ENCODE data around the gene TBX6. TPM values are rescaled to one million over a fixed set of nuclear protein-coding genes. Genes with fewer than 3 reads are reported as not detected.
"Not testable (repeated sequence)": the region's sequence is repeated elsewhere in the genome, so short reads cannot be mapped to it uniquely, and the experiment has no call there.

TBX6 gene
- total and polyA plus RNA-seq, 2 donors (not counting 3 experiments of a cell fraction or from before 2014, with no cell fraction given) = 0.40 to 0.60 TPM

DNA sequence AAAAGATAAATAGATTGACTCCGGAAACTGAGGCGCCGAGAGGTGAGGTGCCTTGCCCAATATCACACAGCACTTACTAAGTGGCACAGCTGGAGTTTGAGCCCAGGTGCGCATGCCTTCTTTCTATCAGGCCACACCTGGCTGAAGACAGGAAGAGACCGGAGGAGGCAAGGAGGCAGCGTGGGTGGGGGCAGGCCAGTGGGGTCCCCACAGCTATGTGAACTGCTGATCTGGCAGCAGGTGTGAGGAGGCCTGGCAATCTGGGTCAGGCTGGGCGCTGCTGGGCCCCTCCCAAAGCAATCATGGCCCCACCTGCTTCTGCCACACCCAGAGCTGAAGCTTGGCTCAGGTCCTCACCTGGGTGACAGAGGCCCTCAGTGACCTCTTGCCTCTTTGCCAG lies 23.5 kb upstream of the TBX6 start:
- no peak overlapping the region for H3K27ac ChIP-seq (ENCODE audit: insufficient read depth, low read depth, low read length)
- DNase-seq (ENCODE audit: low read depth, low spot score) (no peak), FAIRE-seq (no peak)
- peaks cover 20 to 51% of the 10 kb centered on the region in 2 experiments for H3K36me3 ChIP-seq (ENCODE audit: control insufficient read depth in 2 of 2, extremely low read depth in 1 of 2, insufficient read depth in 2 of 2, low read length in 2 of 2)
- no peak overlapping the region for H3K4me3 ChIP-seq (replicated peaks in 1 of 3; ENCODE audit: insufficient read depth in 1 of 3, low read depth in 1 of 3, low read length in 3 of 3)
- no peaks in the 10 kb centered on the region for H3K9me1 ChIP-seq (replicated peaks; ENCODE audit: control insufficient read depth, extremely low read depth, insufficient read depth, low read length)
- TF ChIP-seq FOS (IDR thresholded peaks at IDR 0.05; ENCODE audit: borderline replicate concordance, insufficient read depth, low read length) (no peak), GATA2 (IDR thresholded peaks at IDR 0.05; ENCODE audit: insufficient read depth, insufficient read length, low read depth, low read length) (no peak), POLR2A (IDR thresholded peaks at IDR 0.05; ENCODE audit: low read depth, low read length) (no peak), EZH2 (IDR thresholded peaks at IDR 0.05; ENCODE audit: borderline replicate concordance, low read depth, low read length, severe bottlenecking) (no peak), JUN (IDR thresholded peaks at IDR 0.05; ENCODE audit: borderline replicate concordance, insufficient read depth, insufficient read length, low read depth) (no peak), MYC (IDR thresholded peaks at IDR 0.05; ENCODE audit: low read depth, low read length) (no peak), POLR2AphosphoS5 (IDR thresholded peaks at IDR 0.05; ENCODE audit: insufficient read depth, low read depth, low read length) (no peak)
- TF ChIP-seq, protein P1, sequence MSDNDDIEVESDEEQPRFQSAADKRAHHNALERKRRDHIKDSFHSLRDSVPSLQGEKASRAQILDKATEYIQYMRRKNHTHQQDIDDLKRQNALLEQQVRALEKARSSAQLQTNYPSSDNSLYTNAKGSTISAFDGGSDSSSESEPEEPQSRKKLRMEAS (IDR thresholded peaks at IDR 0.05; ENCODE audit: insufficient read depth, insufficient read length) = no peak
- TF ChIP-seq, protein P2, sequence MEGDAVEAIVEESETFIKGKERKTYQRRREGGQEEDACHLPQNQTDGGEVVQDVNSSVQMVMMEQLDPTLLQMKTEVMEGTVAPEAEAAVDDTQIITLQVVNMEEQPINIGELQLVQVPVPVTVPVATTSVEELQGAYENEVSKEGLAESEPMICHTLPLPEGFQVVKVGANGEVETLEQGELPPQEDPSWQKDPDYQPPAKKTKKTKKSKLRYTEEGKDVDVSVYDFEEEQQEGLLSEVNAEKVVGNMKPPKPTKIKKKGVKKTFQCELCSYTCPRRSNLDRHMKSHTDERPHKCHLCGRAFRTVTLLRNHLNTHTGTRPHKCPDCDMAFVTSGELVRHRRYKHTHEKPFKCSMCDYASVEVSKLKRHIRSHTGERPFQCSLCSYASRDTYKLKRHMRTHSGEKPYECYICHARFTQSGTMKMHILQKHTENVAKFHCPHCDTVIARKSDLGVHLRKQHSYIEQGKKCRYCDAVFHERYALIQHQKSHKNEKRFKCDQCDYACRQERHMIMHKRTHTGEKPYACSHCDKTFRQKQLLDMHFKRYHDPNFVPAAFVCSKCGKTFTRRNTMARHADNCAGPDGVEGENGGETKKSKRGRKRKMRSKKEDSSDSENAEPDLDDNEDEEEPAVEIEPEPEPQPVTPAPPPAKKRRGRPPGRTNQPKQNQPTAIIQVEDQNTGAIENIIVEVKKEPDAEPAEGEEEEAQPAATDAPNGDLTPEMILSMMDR (IDR thresholded peaks at IDR 0.05; ENCODE audit: extremely low read depth in 1 of 2, insufficient read depth in 1 of 2, low read depth in 1 of 2, low read length in 2 of 2) = no peak
- ChIA-PET POLR2A (no interaction called here), CTCF (interaction anchor here (0.7 to 2.5 kb wide), 3 partner anchors 23 to 294 kb away, joined by 3 to 9 read pairs (median 5); no protein-coding TSS in a partner anchor)
- no peaks in the 10 kb centered on the region for H3K9me3 ChIP-seq (replicated peaks; ENCODE audit: control insufficient read depth, insufficient read depth, low read length)
- H3K27me3 ChIP-seq (ENCODE audit: control insufficient read depth in 2 of 2, insufficient read depth in 2 of 2, low read length in 2 of 2) = no peaks in the 10 kb centered on the region
- H4K20me1 ChIP-seq (replicated peaks; ENCODE audit: control insufficient read depth, extremely low read depth, insufficient read depth, low read length) = no peaks in the 10 kb centered on the region
- intact Hi-C loops (cut with micrococcal nuclease) = no loop called here
- dilution Hi-C loops (cut with MboI; ENCODE audit: extremely low pct_ligation_motif_present, low sequenced_read_pairs) = no loop called here
- no peak overlapping the region for H2AFZ ChIP-seq (ENCODE audit: low read depth, low read length)
- no TSS peak for BruUV-seq (replicated peaks)
- no peak overlapping the region for H3K4me2 ChIP-seq (ENCODE audit: insufficient read depth, low read length)
- H3K9ac ChIP-seq (replicated peaks; ENCODE audit: extremely low read depth, insufficient read depth, low read length) = no peak overlapping the region
- H3K4me1 ChIP-seq (ENCODE audit: control insufficient read depth, extremely low read depth, insufficient read depth, low read length) = no peaks in the 10 kb centered on the region
- no peaks in the 10 kb centered on the region for H3K79me2 ChIP-seq (ENCODE audit: control insufficient read depth, insufficient read depth, low read length)

DNA sequence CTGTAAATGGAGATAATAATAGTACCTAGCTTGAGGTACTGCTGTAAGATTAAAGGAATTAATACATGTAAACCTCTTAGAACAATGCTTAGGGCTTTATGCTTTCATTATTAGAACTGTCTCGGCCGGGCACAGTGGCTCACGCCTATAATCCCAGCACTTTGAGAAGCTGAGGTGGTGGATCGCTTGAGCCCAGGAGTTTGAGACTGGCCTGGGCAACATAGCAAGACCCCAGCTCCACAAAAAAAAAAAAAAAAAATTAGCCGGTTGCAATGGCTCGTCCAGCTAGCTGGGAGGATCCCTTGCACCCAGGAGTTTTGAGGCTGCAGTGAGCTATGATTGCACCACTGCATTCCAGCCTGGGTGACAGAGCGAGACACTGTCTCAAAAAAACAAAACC lies 23.1 kb upstream of the TBX6 start:
- H4K20me1 ChIP-seq (replicated peaks; ENCODE audit: control insufficient read depth, extremely low read depth, insufficient read depth, low read length); H3K4me2 ChIP-seq (ENCODE audit: insufficient read depth, low read length); H2AFZ ChIP-seq (ENCODE audit: low read depth, low read length); H3K4me3 ChIP-seq (replicated peaks in 1 of 3; ENCODE audit: insufficient read depth in 1 of 3, low read depth in 1 of 3, low read length in 3 of 3); intact Hi-C loops (cut with micrococcal nuclease); H3K9me3 ChIP-seq (replicated peaks; ENCODE audit: control insufficient read depth, insufficient read depth, low read length); POLR2A ChIA-PET; H3K79me2 ChIP-seq (ENCODE audit: control insufficient read depth, insufficient read depth, low read length); H3K9ac ChIP-seq (replicated peaks; ENCODE audit: extremely low read depth, insufficient read depth, low read length); H3K4me1 ChIP-seq (ENCODE audit: control insufficient read depth, extremely low read depth, insufficient read depth, low read length); H3K27ac ChIP-seq (ENCODE audit: insufficient read depth, low read depth, low read length); FAIRE-seq; BruUV-seq (replicated peaks); H3K27me3 ChIP-seq (ENCODE audit: control insufficient read depth in 2 of 2, insufficient read depth in 2 of 2, low read length in 2 of 2); DNase-seq (ENCODE audit: low read depth, low spot score); dilution Hi-C loops (cut with MboI; ENCODE audit: extremely low pct_ligation_motif_present, low sequenced_read_pairs); H3K9me1 ChIP-seq (replicated peaks; ENCODE audit: control insufficient read depth, extremely low read depth, insufficient read depth, low read length): not testable (repeated sequence)
- CTCF ChIA-PET = interaction anchor here (1.5 to 2.5 kb wide), 2 partner anchors 22 to 295 kb away, joined by 5 to 9 read pairs; no protein-coding TSS in a partner anchor
- peaks cover 20 to 50% of the 10 kb centered on the region in 2 experiments for H3K36me3 ChIP-seq (ENCODE audit: control insufficient read depth in 2 of 2, extremely low read depth in 1 of 2, insufficient read depth in 2 of 2, low read length in 2 of 2)
